ENCODE measurements around the gene LRP8.

The LRP8 gene

DNA sequence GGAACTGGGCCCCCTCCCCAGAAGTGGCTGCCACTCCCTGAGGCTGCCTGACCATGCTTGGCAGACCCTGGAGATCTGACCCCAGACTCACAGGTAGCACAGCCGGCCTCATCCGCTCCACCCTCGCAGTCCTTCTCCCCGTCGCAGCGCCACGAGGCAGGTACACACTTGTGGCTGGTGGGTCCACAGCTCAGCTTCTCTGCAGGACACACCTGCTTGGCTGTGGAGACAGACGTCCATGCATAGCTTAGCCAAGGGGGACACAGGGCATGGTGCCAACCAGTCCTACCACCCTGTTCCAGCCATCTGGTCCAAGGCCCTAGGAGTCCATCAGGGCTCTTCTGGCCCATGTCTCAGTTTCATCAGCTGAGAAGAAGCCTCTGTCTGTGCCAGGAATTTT is 47.4 kb downstream of the LRP8 start:
- H2AK5ac ChIP-seq (ENCODE audit: low read length), result no peak overlapping the region
- H3K27me3 ChIP-seq (ENCODE audit: insufficient read depth, low read length), result no peaks in the 10 kb centered on the region
- H2BK12ac ChIP-seq (ENCODE audit: low read length), result no peak overlapping the region
- no peak overlapping the region for H3K27ac ChIP-seq (ENCODE audit: low read depth, low read length)
- H3K4ac ChIP-seq (ENCODE audit: low read depth, low read length), result no peak overlapping the region
- no peak overlapping the region for H3K4me2 ChIP-seq (ENCODE audit: low read length)
- no peak overlapping the region for H3K14ac ChIP-seq (ENCODE audit: low read length)
- no peak overlapping the region for H2BK120ac ChIP-seq (ENCODE audit: insufficient read depth, low read length, poor library complexity)
- H3K79me1 ChIP-seq (ENCODE audit: low read length), result no peaks in the 10 kb centered on the region
- no CpG with 5 or more reads among the region's 8 CpGs for WGBS (ENCODE audit: extremely low coverage, insufficient coverage, insufficient read length)
- H4K8ac ChIP-seq (ENCODE audit: low read depth, low read length), result no peak overlapping the region
- H3K23ac ChIP-seq (ENCODE audit: low read length), result no peak overlapping the region
- no peak overlapping the region for H2AFZ ChIP-seq (ENCODE audit: insufficient read depth, low read length, poor library complexity)
- no peak for DNase-seq
- H3K18ac ChIP-seq (ENCODE audit: low read length), result no peak overlapping the region
- H3K4me3 ChIP-seq (ENCODE audit: low read depth, low read length), result no peak overlapping the region
- no peaks in the 10 kb centered on the region for H3K36me3 ChIP-seq (ENCODE audit: control insufficient read depth in 1 of 2, insufficient read depth in 2 of 2, low read length in 2 of 2)
- no peak overlapping the region for H2BK5ac ChIP-seq (ENCODE audit: low read depth, low read length, poor library complexity)
- H3K9ac ChIP-seq (ENCODE audit: low read length), result no peak overlapping the region
- H3K4me1 ChIP-seq (ENCODE audit: control insufficient read depth in 1 of 2, insufficient read depth in 2 of 2, low read length in 2 of 2), result no peaks in the 10 kb centered on the region
- H3K79me2 ChIP-seq (ENCODE audit: control insufficient read depth, insufficient read depth, low read length, poor library complexity), result no peaks in the 10 kb centered on the region
- no peak overlapping the region for H4K91ac ChIP-seq (ENCODE audit: low read depth, low read length)
- H4K12ac ChIP-seq (ENCODE audit: low read depth, low read length), result no peak overlapping the region
- no peaks in the 10 kb centered on the region for H3K9me3 ChIP-seq (ENCODE audit: insufficient read depth, low read depth, low read length)

GRCh38 chr1:53279296-53280200 is 48.3 kb downstream of the LRP8 start:
- no peak overlapping the region for H3K18ac ChIP-seq (ENCODE audit: low read length)
- H4K91ac ChIP-seq (ENCODE audit: low read depth, low read length), result no peak overlapping the region
- H3K4me3 ChIP-seq (ENCODE audit: low read depth, low read length), result no peak overlapping the region
- H4K12ac ChIP-seq (ENCODE audit: low read depth, low read length), result no peak overlapping the region
- no peak for DNase-seq
- no peaks in the 10 kb centered on the region for H3K36me3 ChIP-seq (ENCODE audit: control insufficient read depth in 1 of 2, insufficient read depth in 2 of 2, low read length in 2 of 2)
- H3K27me3 ChIP-seq (ENCODE audit: insufficient read depth, low read length), result no peaks in the 10 kb centered on the region
- no peak overlapping the region for H2AFZ ChIP-seq (ENCODE audit: insufficient read depth, low read length, poor library complexity)
- no peaks in the 10 kb centered on the region for H3K79me2 ChIP-seq (ENCODE audit: control insufficient read depth, insufficient read depth, low read length, poor library complexity)
- H2BK12ac ChIP-seq (ENCODE audit: low read length), result no peak overlapping the region
- H3K4ac ChIP-seq (ENCODE audit: low read depth, low read length), result no peak overlapping the region
- no peak overlapping the region for H3K9ac ChIP-seq (ENCODE audit: low read length)
- H3K9me3 ChIP-seq (ENCODE audit: insufficient read depth, low read depth, low read length), result no peaks in the 10 kb centered on the region
- H3K23ac ChIP-seq (ENCODE audit: low read length), result no peak overlapping the region
- no peak overlapping the region for H3K27ac ChIP-seq (ENCODE audit: low read depth, low read length)
- no peak overlapping the region for H2BK5ac ChIP-seq (ENCODE audit: low read depth, low read length, poor library complexity)
- H3K4me2 ChIP-seq (ENCODE audit: low read length), result no peak overlapping the region
- no peak overlapping the region for H4K8ac ChIP-seq (ENCODE audit: low read depth, low read length)
- no peaks in the 10 kb centered on the region for H3K79me1 ChIP-seq (ENCODE audit: low read length)
- H3K4me1 ChIP-seq (ENCODE audit: control insufficient read depth in 1 of 2, insufficient read depth in 2 of 2, low read length in 2 of 2), result peaks cover 3% of the 10 kb centered on the region in 2 experiments
- H3K14ac ChIP-seq (ENCODE audit: low read length), result no peak overlapping the region
- no CpG with 5 or more reads among the region's 14 CpGs for WGBS (ENCODE audit: extremely low coverage, insufficient coverage, insufficient read length)
- no peak overlapping the region for H2BK120ac ChIP-seq (ENCODE audit: insufficient read depth, low read length, poor library complexity)
- H2AK5ac ChIP-seq (ENCODE audit: low read length), result no peak overlapping the region

GRCh38 chr1:53278298-53278725 is 49.6 kb downstream of the LRP8 start:
- no CpG with 5 or more reads among the region's 8 CpGs for whole genome bisulfite sequencing (ENCODE audit: extremely low coverage, insufficient coverage, insufficient read length)
- Histone ChIP-seq H3K27me3 (ENCODE audit: insufficient read depth, low read length) (no peaks in the 10 kb centered on the region), H3K4ac (ENCODE audit: low read depth, low read length) (no peak overlapping the region), H3K27ac (ENCODE audit: low read depth, low read length) (no peak overlapping the region), H3K79me2 (ENCODE audit: control insufficient read depth, insufficient read depth, low read length, poor library complexity) (no peaks in the 10 kb centered on the region), H3K4me3 (ENCODE audit: low read depth, low read length) (no peak overlapping the region), H3K4me1 (ENCODE audit: control insufficient read depth in 1 of 2, insufficient read depth in 2 of 2, low read length in 2 of 2) (peaks cover 11% of the 10 kb centered on the region in 2 experiments), H3K23ac (ENCODE audit: low read length) (no peak overlapping the region), H2AK5ac (ENCODE audit: low read length) (no peak overlapping the region), H4K91ac (ENCODE audit: low read depth, low read length) (peak overlapping the region; percentile 15), H4K12ac (ENCODE audit: low read depth, low read length) (no peak overlapping the region), H3K79me1 (ENCODE audit: low read length) (peaks cover 4% of the 10 kb centered on the region), H3K4me2 (ENCODE audit: low read length) (no peak overlapping the region), H3K14ac (ENCODE audit: low read length) (no peak overlapping the region), H2AFZ (ENCODE audit: insufficient read depth, low read length, poor library complexity) (no peak overlapping the region), H3K9ac (ENCODE audit: low read length) (no peak overlapping the region), H3K9me3 (ENCODE audit: insufficient read depth, low read depth, low read length) (no peaks in the 10 kb centered on the region), H2BK12ac (ENCODE audit: low read length) (peak overlapping the region; percentile 62), H3K36me3 (ENCODE audit: control insufficient read depth in 1 of 2, insufficient read depth in 2 of 2, low read length in 2 of 2) (no peaks in the 10 kb centered on the region), H4K8ac (ENCODE audit: low read depth, low read length) (no peak overlapping the region), H2BK120ac (ENCODE audit: insufficient read depth, low read length, poor library complexity) (peak overlapping the region; percentile 28), H2BK5ac (ENCODE audit: low read depth, low read length, poor library complexity) (no peak overlapping the region), H3K18ac (ENCODE audit: low read length) (no peak overlapping the region)
- DNase-seq, result peak; percentile 55 to 78

GRCh38 chr1:53277326-53277725 is 50.5 kb downstream of the LRP8 start:
- H3K79me1 ChIP-seq (ENCODE audit: low read length), result peaks cover 4% of the 10 kb centered on the region
- WGBS (ENCODE audit: extremely low coverage, insufficient coverage, insufficient read length), result no CpG with 5 or more reads among the region's 5 CpGs
- no peak overlapping the region for H3K23ac ChIP-seq (ENCODE audit: low read length)
- H3K9me3 ChIP-seq (ENCODE audit: insufficient read depth, low read depth, low read length), result peaks cover under 1% of the 10 kb centered on the region
- H2AFZ ChIP-seq (ENCODE audit: insufficient read depth, low read length, poor library complexity), result no peak overlapping the region
- H3K4me2 ChIP-seq (ENCODE audit: low read length), result no peak overlapping the region
- H3K4me1 ChIP-seq (ENCODE audit: control insufficient read depth in 1 of 2, insufficient read depth in 2 of 2, low read length in 2 of 2), result peaks cover 20 to 21% of the 10 kb centered on the region in 2 experiments
- H3K4me3 ChIP-seq (ENCODE audit: low read depth, low read length), result no peak overlapping the region
- H2AK5ac ChIP-seq (ENCODE audit: low read length), result no peak overlapping the region
- H4K91ac ChIP-seq (ENCODE audit: low read depth, low read length), result peak overlapping the region; percentile 10
- H3K14ac ChIP-seq (ENCODE audit: low read length), result no peak overlapping the region
- H3K9ac ChIP-seq (ENCODE audit: low read length), result no peak overlapping the region
- no peak overlapping the region for H2BK120ac ChIP-seq (ENCODE audit: insufficient read depth, low read length, poor library complexity)
- no peak overlapping the region for H3K4ac ChIP-seq (ENCODE audit: low read depth, low read length)
- no peak overlapping the region for H3K18ac ChIP-seq (ENCODE audit: low read length)
- no peaks in the 10 kb centered on the region for H3K27me3 ChIP-seq (ENCODE audit: insufficient read depth, low read length)
- H3K79me2 ChIP-seq (ENCODE audit: control insufficient read depth, insufficient read depth, low read length, poor library complexity), result no peaks in the 10 kb centered on the region
- no peak overlapping the region for H3K27ac ChIP-seq (ENCODE audit: low read depth, low read length)
- no peak overlapping the region for H4K8ac ChIP-seq (ENCODE audit: low read depth, low read length)
- H2BK12ac ChIP-seq (ENCODE audit: low read length), result no peak overlapping the region
- no peak for DNase-seq
- H3K36me3 ChIP-seq (ENCODE audit: control insufficient read depth in 1 of 2, insufficient read depth in 2 of 2, low read length in 2 of 2), result no peaks in the 10 kb centered on the region
- H2BK5ac ChIP-seq (ENCODE audit: low read depth, low read length, poor library complexity), result no peak overlapping the region
- no peak overlapping the region for H4K12ac ChIP-seq (ENCODE audit: low read depth, low read length)
